K562 (cell line): ENCODE measurements around the gene NEB. TPM values are rescaled to one million over a fixed set of nuclear protein-coding genes. Genes with fewer than 3 reads are reported as not detected.

Experiments used
- ATAC-seq: fragments of 200-7000 bp; cut with Tn5 transposase; 3 replicates; pipeline ENCODE4 v1.9.1; 2020; ENCODE audit warnings: moderate library complexity
- BruUV-seq: library from RNA; stranded (reverse); fragments of 400-500 nt; replicated peaks from 2 replicates; lab custom pipeline; 2021; lab: Mats Ljungman, UMichigan
- CTCF ChIA-PET: fragments of 300-600 bp; formaldehyde crosslinking; extraction: SDS; loops from one replicate; lab custom pipeline; 2021; ENCODE audit warnings: low intra/inter-chr PET ratio; lab: Yijun Ruan, JAX
- POLR2A ChIA-PET: fragments of 300-600, 350-650 bp; sonication (Branson Sonifier 250); formaldehyde crosslinking; extraction: SDS; loops from one replicate; lab custom pipeline; 2021; ENCODE audit warnings: antibody characterized with exemption, inconsistent platforms; lab: Yijun Ruan, JAX
- DNase-seq, 4 experiments: peaks; one replicate each; pipeline versions ENCODE4 v3.0.0 to v3.0.0-alpha.2; 2011 to 2018; ENCODE audit warnings: low spot score in 3 of 4, mixed read lengths in 3 of 4; ENCODE audit errors: extremely low read depth in 1 of 4
- FAIRE-seq: peaks from 2 replicates; lab custom pipeline; 2011; peaks lifted over from hg19 to GRCh38; lab: Jason Lieb, UNC
- H2AFZ ChIP-seq: 2 replicates; pipeline ENCODE4 v1.6.0; 2011; ENCODE audit warnings: low read depth, low read length, control low read depth, inconsistent platforms
- H3K27ac ChIP-seq: fragments of 200-600 bp; 3 replicates; pipeline ENCODE4 v1.8.0; 2011; ENCODE audit warnings: low read depth, mild to moderate bottlenecking, control low read depth, inconsistent platforms, low read length, moderate library complexity, mixed read lengths; ENCODE audit errors: extremely low read depth
- H3K27me3 ChIP-seq, 2 experiments: fragments of 300-600 bp in 1 of 2; 2 replicates in 1 of 2; 3 replicates in 1 of 2; pipeline versions ENCODE4 v1.6.0 to v1.8.0; 2011; ENCODE audit warnings: inconsistent platforms in 2 of 2, low read length in 2 of 2, mild to moderate bottlenecking in 1 of 2, mixed read lengths in 1 of 2, moderate library complexity in 1 of 2; ENCODE audit not compliant: control insufficient read depth in 2 of 2, insufficient read depth in 2 of 2
- H3K36me3 ChIP-seq: fragments of 300-600 bp; 3 replicates; pipeline ENCODE4 v1.8.0; 2011; ENCODE audit warnings: mild to moderate bottlenecking, low read length, inconsistent platforms; ENCODE audit not compliant: control insufficient read depth, insufficient read depth
- H3K4me1 ChIP-seq, 2 experiments: fragments of 200-600 bp in 1 of 2; replicated peaks in 1 of 2; 2 replicates in 1 of 2; 3 replicates in 1 of 2; pipeline versions ENCODE4 v1.5.1 to v1.8.0; 2011; ENCODE audit warnings: inconsistent platforms in 2 of 2, low read length in 2 of 2, mild to moderate bottlenecking in 1 of 2, mixed read lengths in 1 of 2, moderate library complexity in 1 of 2; ENCODE audit not compliant: control insufficient read depth in 2 of 2, insufficient read depth in 2 of 2
- H3K4me2 ChIP-seq: 2 replicates; pipeline ENCODE4 v1.6.1; 2011; ENCODE audit warnings: low read length, control low read depth, inconsistent platforms, mixed read lengths; ENCODE audit not compliant: insufficient read depth
- H3K4me3 ChIP-seq: fragments of 200-600 bp; sonication (generic), shearing (Covaris generic); 2 replicates; pipeline ENCODE4 v1.5.1; 2016; ENCODE audit warnings: control low read depth, inconsistent platforms
- H3K79me2 ChIP-seq: fragments of 200-600 bp; 3 replicates; pipeline ENCODE4 v1.8.0; 2011; ENCODE audit warnings: low read length, inconsistent platforms; ENCODE audit not compliant: control insufficient read depth, insufficient read depth
- H3K9ac ChIP-seq, 2 experiments: 2 replicates each; pipeline versions ENCODE4 v1.6.0 to v1.6.1; 2011; ENCODE audit warnings: low read depth in 2 of 2, low read length in 2 of 2, control low read depth in 1 of 2, inconsistent platforms in 1 of 2, mild to moderate bottlenecking in 1 of 2, mixed read lengths in 1 of 2; ENCODE audit not compliant: insufficient read depth in 1 of 2
- H3K9me1 ChIP-seq: one replicate; pipeline ENCODE4 v1.6.0; 2011; ENCODE audit warnings: inconsistent platforms, mild to moderate bottlenecking, low read length, moderate library complexity; ENCODE audit not compliant: control insufficient read depth, insufficient read depth
- H3K9me3 ChIP-seq: replicated peaks from 2 replicates; pipeline ENCODE4 v1.5.1; 2011; ENCODE audit warnings: low read depth, low read length, inconsistent platforms; ENCODE audit not compliant: control insufficient read depth, insufficient read depth
- H4K20me1 ChIP-seq: replicated peaks from 2 replicates; pipeline ENCODE4 v1.6.1; 2011; ENCODE audit warnings: low read length, inconsistent platforms, mixed read lengths; ENCODE audit not compliant: control insufficient read depth, insufficient read depth
- CBFB ChIP-seq: sonication (generic); formaldehyde crosslinking; IDR thresholded peaks from 2 replicates; pipeline ENCODE4 v1.4.0; 2020; ENCODE audit warnings: mild to moderate bottlenecking, missing genetic modification reagents
- IRF2 ChIP-seq: sonication (generic); formaldehyde crosslinking; IDR thresholded peaks from 2 replicates; pipeline ENCODE4 v1.8.1; 2022; ENCODE audit warnings: mild to moderate bottlenecking, missing genetic modification reagents
- MED1 ChIP-seq: sonication (generic); formaldehyde crosslinking; IDR thresholded peaks from 2 replicates; pipeline ENCODE4 v1.8.1; 2023; ENCODE audit warnings: missing genetic modification reagents, borderline replicate concordance
- PCBP1 ChIP-seq: fragments of 200-400 bp; formaldehyde crosslinking; IDR thresholded peaks from 2 replicates; pipeline ENCODE4 v1.6.1; 2018; ENCODE audit warnings: mild to moderate bottlenecking, low read depth, low read length; ENCODE audit not compliant: poor library complexity, severe bottlenecking
- PML ChIP-seq: IDR thresholded peaks from 2 replicates; pipeline ENCODE4 v1.6.1; 2012; ENCODE audit warnings: low read length, inconsistent platforms
- RAD51 ChIP-seq: fragments of 450-650 bp; IDR thresholded peaks from 2 replicates; pipeline ENCODE4 v1.7.1; 2016; ENCODE audit warnings: low read depth, mild to moderate bottlenecking, borderline replicate concordance
- RBFOX2 ChIP-seq: fragments of 200-400 bp; formaldehyde crosslinking; IDR thresholded peaks from 2 replicates; pipeline ENCODE4 v1.6.1; 2017; ENCODE audit warnings: low read depth, mild to moderate bottlenecking, low read length, moderate library complexity
- SRSF9 ChIP-seq: fragments of 200-400 bp; formaldehyde crosslinking; IDR thresholded peaks from 2 replicates; pipeline ENCODE4 v1.6.1; 2017; ENCODE audit warnings: low read depth, low read length, borderline replicate concordance
- TBP ChIP-seq: optimal IDR thresholded peaks from 2 replicates; pipeline ENCODE3; 2011; ENCODE audit warnings: low read depth, low read length, improper control_type of control experiment
- TEAD2 ChIP-seq: fragments of 450-650 bp; IDR thresholded peaks from 2 replicates; pipeline ENCODE4 v1.6.1; 2016; ENCODE audit warnings: missing genetic modification characterization, control low read depth, missing compliant biosample characterization
- TEAD4 ChIP-seq, 2 experiments: sonication (generic) in 1 of 2; formaldehyde crosslinking in 1 of 2; IDR thresholded peaks; 2 replicates each; pipeline versions ENCODE4 v1.6.1 to v1.8.0; 2012 to 2022; ENCODE audit warnings: borderline replicate concordance in 1 of 2, inconsistent platforms in 1 of 2, low read length in 1 of 2, mild to moderate bottlenecking in 1 of 2, missing genetic modification reagents in 1 of 2
- TRIM28 ChIP-seq: fragments of 450-650 bp; IDR thresholded peaks from 2 replicates; pipeline ENCODE4 v1.6.1; 2017
- TSC22D4 ChIP-seq: fragments of 450-650 bp; IDR thresholded peaks from 2 replicates; pipeline ENCODE4 v1.6.1; 2016; ENCODE audit warnings: missing genetic modification characterization, missing biosample characterization, control low read depth
- ZBTB12 ChIP-seq: fragments of 250-450 bp; sonication (Bioruptor Pico); IDR thresholded peaks from 2 replicates; pipeline ENCODE4 v1.4.0; 2020
- ZNF444 ChIP-seq: fragments of 250-450 bp; sonication (Bioruptor Pico); IDR thresholded peaks from 2 replicates; pipeline ENCODE4 v1.4.0; 2020; ENCODE audit warnings: mild to moderate bottlenecking, moderate library complexity
- ZNF785 ChIP-seq: fragments of 250-450 bp; sonication (Bioruptor Pico); IDR thresholded peaks from 2 replicates; pipeline ENCODE4 v1.4.0; 2020; ENCODE audit warnings: mild to moderate bottlenecking
- ZZZ3 ChIP-seq: fragments of 450-650 bp; IDR thresholded peaks from 2 replicates; pipeline ENCODE4 v1.6.1; 2016; ENCODE audit warnings: antibody characterized with exemption, mild to moderate bottlenecking, moderate library complexity
- WGBS: fragments of 100-300 bp; shearing (Covaris generic); methylation state at CpG from one replicate; pipeline ENCODE4 v1.1.6; 2016; ENCODE audit warnings: low coverage, mixed read lengths; ENCODE audit not compliant: insufficient coverage; ENCODE audit errors: missing lambda C conversion rate; 5-methylcytosine and 5-hydroxymethylcytosine counted together
- in situ Hi-C: fragments of 300-500 bp; cut with MboI; formaldehyde crosslinking; loops from 4 replicates; pipeline ENCODE4 v1.15.0; 2018; ENCODE audit warnings: inconsistent platforms, mixed read lengths
- intact Hi-C: fragments of 100-400 bp; cut with micrococcal nuclease; formaldehyde crosslinking; loops from 2 replicates; pipeline ENCODE4 v1.14.2; 2022
- polyA plus RNA-seq, 8 experiments: library from polyadenylated mRNA; depleted of rRNA in 4 of 8; stranded (reverse) in 5 of 8; unstranded in 3 of 8; fragments of >200 nt; fragmentation: Nextera tagmentation in 2 of 8; fragmentation: Illumina TruSeq in 1 of 8; extraction: Ambion mirVana in 2 of 8; extraction: Trizol in 1 of 8; gene quantifications; 2 replicates each; pipeline versions ENCODE4 v1.2.1 to v1.2.3, GENCODE V29; 2011 to 2014; ENCODE audit warnings: inconsistent platforms in 1 of 8, missing spikeins in 1 of 8
- total RNA-seq, 7 experiments: library from RNA; depleted of rRNA in 6 of 7; stranded (reverse); fragments of >200 nt in 6 of 7; fragmentation: Illumina TruSeq in 2 of 7; extraction: Trizol in 2 of 7; gene quantifications; 2 replicates each; pipeline versions ENCODE4 v1.2.1 to v1.2.3, GENCODE V29; 2011 to 2021; ENCODE audit warnings: low replicate concordance in 1 of 7
- TF ChIP-seq, protein P1 (sequence below): IDR thresholded peaks from 3 replicates; pipeline ENCODE4 v1.6.1; 2011; ENCODE audit warnings: borderline replicate concordance, mild to moderate bottlenecking; ENCODE audit not compliant: insufficient read length, insufficient read depth
- TF ChIP-seq, protein P2 (sequence below): fragments of 450-650 bp; IDR thresholded peaks from 2 replicates; pipeline ENCODE4 v1.7.0; 2016; ENCODE audit warnings: borderline replicate concordance

NEB gene
- total and polyA plus RNA-seq, 9 of the 15 experiments (the other 6 are each of a cell fraction or from before 2014, with no cell fraction given) = 1.7 to 3.8 (median 2.9) TPM

GRCh38 chr2:151476287-151476686, 258.0 kb downstream of the NEB start:
- Histone ChIP-seq H2AFZ (no peak overlapping the region), H3K9me1 (no peaks in the 10 kb centered on the region), H3K4me1 (no peaks in the 10 kb centered on the region), H3K4me3 (no peak overlapping the region), H3K79me2 (peaks cover 19% of the 10 kb centered on the region; the same call in 2 of the 3 replicates), H3K4me2 (no peak overlapping the region), H3K27ac (no peak overlapping the region), H3K27me3 (no peaks in the 10 kb centered on the region), H3K36me3 (peaks cover 81% of the 10 kb centered on the region), H3K9me3 (no peaks in the 10 kb centered on the region), H3K9ac (no peak overlapping the region), H4K20me1 (no peaks in the 10 kb centered on the region)
- no peak for FAIRE-seq
- POLR2A ChIA-PET = no interaction called here
- TF ChIP-seq ZBTB12 = no peak
- no peak for TF ChIP-seq ZZZ3
- TF ChIP-seq RBFOX2 = no peak
- TF ChIP-seq, protein P1, sequence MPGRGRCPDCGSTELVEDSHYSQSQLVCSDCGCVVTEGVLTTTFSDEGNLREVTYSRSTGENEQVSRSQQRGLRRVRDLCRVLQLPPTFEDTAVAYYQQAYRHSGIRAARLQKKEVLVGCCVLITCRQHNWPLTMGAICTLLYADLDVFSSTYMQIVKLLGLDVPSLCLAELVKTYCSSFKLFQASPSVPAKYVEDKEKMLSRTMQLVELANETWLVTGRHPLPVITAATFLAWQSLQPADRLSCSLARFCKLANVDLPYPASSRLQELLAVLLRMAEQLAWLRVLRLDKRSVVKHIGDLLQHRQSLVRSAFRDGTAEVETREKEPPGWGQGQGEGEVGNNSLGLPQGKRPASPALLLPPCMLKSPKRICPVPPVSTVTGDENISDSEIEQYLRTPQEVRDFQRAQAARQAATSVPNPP = no peak
- TF ChIP-seq TBP = no peak
- no peak for TF ChIP-seq CBFB
- no peak for TF ChIP-seq ZNF444 (CRISPR knock-in tag)
- no peak for TF ChIP-seq PCBP1
- no peak for TF ChIP-seq TEAD2 (tag)
- TF ChIP-seq TSC22D4 = no peak
- TF ChIP-seq, protein P2, sequence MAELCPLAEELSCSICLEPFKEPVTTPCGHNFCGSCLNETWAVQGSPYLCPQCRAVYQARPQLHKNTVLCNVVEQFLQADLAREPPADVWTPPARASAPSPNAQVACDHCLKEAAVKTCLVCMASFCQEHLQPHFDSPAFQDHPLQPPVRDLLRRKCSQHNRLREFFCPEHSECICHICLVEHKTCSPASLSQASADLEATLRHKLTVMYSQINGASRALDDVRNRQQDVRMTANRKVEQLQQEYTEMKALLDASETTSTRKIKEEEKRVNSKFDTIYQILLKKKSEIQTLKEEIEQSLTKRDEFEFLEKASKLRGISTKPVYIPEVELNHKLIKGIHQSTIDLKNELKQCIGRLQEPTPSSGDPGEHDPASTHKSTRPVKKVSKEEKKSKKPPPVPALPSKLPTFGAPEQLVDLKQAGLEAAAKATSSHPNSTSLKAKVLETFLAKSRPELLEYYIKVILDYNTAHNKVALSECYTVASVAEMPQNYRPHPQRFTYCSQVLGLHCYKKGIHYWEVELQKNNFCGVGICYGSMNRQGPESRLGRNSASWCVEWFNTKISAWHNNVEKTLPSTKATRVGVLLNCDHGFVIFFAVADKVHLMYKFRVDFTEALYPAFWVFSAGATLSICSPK = no peak
- no peak for TF ChIP-seq RAD51
- TF ChIP-seq ZNF785 (CRISPR knock-in tag) = no peak
- TF ChIP-seq TRIM28 = no peak
- TF ChIP-seq TEAD4 (IDR thresholded peaks at IDR 0.05; ENCODE audit: low read length) = no peak
- TF ChIP-seq TEAD4 (CRISPR knock-in tag; IDR thresholded peaks at IDR 0.05; ENCODE audit: borderline replicate concordance) = no peak
- TF ChIP-seq SRSF9 = no peak
- no peak for TF ChIP-seq IRF2
- TF ChIP-seq MED1 (CRISPR knock-in tag) = no peak
- TF ChIP-seq PML = no peak
- intact Hi-C loops (no loop called here), in situ Hi-C loops (no loop called here)
- no peak for ATAC-seq
- no peak for DNase-seq
- 100% methylated on average over 1 of the region's 1 CpG for WGBS
- BruUV-seq = no TSS peak
- CTCF ChIA-PET = no interaction called here
